VCaP (cell line): ENCODE measurements around the gene ARHGEF9.

Source experiments
- H3K27ac ChIP-seq: fragments of 450-650 bp; 2 replicates; pipeline ENCODE4 v1.5.1; 2017
- TF ChIP-seq, protein P1 (sequence below): fragments of 450-650 bp; conservative IDR thresholded peaks from 2 replicates; pipeline ENCODE4 v1.5.1; 2017; ENCODE audit warnings: mild to moderate bottlenecking, moderate library complexity

ARHGEF9 gene

GRCh38 chrX:63686878-63687714 is 97.9 kb downstream of the ARHGEF9 start:
- TF ChIP-seq, protein P1, sequence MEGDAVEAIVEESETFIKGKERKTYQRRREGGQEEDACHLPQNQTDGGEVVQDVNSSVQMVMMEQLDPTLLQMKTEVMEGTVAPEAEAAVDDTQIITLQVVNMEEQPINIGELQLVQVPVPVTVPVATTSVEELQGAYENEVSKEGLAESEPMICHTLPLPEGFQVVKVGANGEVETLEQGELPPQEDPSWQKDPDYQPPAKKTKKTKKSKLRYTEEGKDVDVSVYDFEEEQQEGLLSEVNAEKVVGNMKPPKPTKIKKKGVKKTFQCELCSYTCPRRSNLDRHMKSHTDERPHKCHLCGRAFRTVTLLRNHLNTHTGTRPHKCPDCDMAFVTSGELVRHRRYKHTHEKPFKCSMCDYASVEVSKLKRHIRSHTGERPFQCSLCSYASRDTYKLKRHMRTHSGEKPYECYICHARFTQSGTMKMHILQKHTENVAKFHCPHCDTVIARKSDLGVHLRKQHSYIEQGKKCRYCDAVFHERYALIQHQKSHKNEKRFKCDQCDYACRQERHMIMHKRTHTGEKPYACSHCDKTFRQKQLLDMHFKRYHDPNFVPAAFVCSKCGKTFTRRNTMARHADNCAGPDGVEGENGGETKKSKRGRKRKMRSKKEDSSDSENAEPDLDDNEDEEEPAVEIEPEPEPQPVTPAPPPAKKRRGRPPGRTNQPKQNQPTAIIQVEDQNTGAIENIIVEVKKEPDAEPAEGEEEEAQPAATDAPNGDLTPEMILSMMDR, result peak; percentile 75
- no peak overlapping the region for H3K27ac ChIP-seq

DNA sequence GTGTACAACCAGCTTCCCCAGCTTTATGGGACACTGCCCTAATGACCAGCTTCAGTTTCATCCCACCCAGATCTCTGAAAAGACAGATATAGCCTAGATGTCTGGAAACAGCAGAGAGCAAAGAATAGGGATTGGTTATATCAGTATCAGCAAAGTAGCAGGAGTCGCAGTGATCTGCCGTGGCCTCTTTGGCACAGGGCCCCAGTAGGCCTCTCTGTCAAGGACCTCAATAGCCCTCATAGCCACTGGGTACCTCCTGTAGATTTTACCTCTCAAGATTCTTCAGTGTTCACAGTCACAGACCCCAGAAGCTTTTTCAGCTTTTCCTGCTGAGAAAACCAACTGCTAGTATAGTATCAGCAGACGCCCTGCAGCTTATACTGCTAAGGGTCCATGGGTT is 104.6 kb downstream of the ARHGEF9 start:
- TF ChIP-seq, protein P1, result no peak
- no peak overlapping the region for H3K27ac ChIP-seq

DNA sequence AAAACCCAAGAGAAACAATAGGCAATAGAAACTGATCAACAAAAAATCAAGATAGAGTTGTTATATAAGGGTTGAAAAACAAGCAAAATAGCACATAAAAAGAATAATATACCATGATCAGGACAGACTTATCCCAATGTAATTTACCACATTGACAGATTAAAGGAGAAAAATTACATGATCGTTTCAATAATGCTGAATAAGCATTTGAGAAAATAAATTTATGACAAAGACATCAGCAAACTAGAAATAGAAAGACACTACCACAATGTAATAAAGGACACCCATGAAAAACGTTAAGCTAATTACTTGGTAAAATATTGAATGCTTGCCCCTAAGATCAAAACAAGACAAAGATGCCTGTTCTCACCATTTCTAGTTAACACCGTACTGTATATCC is 105.6 kb downstream of the ARHGEF9 start:
- H3K27ac ChIP-seq, result no peak overlapping the region
- TF ChIP-seq, protein P1, result no peak

GRCh38 chrX:63675716-63676115 is 109.3 kb downstream of the ARHGEF9 start:
- no peak overlapping the region for H3K27ac ChIP-seq
- TF ChIP-seq, protein P1, result no peak

- H3K27ac ChIP-seq, result no peak overlapping the region
- TF ChIP-seq, protein P1, result no peak
These were observed 111.1 kb downstream of the ARHGEF9 start for GRCh38 chrX:63673896-63674295.

- TF ChIP-seq, protein P1, result no peak
- H3K27ac ChIP-seq, result no peak overlapping the region
These were observed 120.3 kb downstream of the ARHGEF9 start for GRCh38 chrX:63664741-63665140.

DNA sequence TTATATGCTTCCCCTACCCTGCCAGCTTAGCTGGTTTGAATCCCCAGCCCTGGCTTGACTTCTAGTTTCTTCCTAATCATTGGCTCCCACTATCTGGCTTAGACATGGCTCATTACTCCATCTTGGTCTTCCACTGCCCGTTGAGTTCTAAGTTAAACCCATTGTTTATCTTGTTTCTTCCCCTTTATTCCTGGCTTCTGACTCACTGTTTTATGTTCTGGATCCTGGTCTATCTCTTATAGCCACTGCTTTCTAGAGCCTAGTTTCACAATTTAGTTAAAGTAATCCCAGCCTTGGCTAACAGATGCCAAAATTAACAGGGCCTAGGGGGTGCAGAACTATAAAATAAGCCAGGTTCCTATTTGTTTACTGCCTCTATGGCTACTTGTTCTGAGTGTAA is 120.9 kb downstream of the ARHGEF9 start:
- TF ChIP-seq, protein P1, result no peak

More for the DNA sequence above, 120.9 kb downstream of the ARHGEF9 start:
- H3K27ac ChIP-seq, result no peak overlapping the region
